VCaP (cell line): ENCODE measurements around the gene DIAPH2.

Source experiments
- H3K27ac ChIP-seq: fragments of 450-650 bp; 2 replicates; pipeline ENCODE4 v1.5.1; 2017
- TF ChIP-seq, protein P1 (sequence below): fragments of 450-650 bp; conservative IDR thresholded peaks from 2 replicates; pipeline ENCODE4 v1.5.1; 2017; ENCODE audit warnings: mild to moderate bottlenecking, moderate library complexity

The DIAPH2 gene

DNA sequence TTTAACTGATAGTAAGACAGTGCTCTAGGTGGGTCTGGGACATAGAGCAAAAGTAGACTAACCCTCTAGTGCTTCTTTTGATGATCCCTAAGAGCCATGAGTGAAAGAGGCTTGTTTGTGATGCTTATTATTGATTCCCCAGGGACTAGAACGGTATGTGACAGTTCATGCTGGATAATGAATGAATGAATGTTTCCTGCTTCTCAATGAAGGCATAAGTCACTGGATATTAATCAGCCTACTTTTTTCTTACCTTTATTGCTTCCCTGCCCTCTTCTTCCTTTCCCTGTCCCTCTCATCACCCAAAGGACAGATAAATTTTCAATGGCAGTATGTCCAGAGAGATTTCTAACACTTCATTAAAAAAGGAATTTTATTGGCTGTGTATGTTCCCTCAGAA lies 685.3 kb downstream of the DIAPH2 start:
- H3K27ac ChIP-seq, result no peak overlapping the region
- TF ChIP-seq, protein P1, sequence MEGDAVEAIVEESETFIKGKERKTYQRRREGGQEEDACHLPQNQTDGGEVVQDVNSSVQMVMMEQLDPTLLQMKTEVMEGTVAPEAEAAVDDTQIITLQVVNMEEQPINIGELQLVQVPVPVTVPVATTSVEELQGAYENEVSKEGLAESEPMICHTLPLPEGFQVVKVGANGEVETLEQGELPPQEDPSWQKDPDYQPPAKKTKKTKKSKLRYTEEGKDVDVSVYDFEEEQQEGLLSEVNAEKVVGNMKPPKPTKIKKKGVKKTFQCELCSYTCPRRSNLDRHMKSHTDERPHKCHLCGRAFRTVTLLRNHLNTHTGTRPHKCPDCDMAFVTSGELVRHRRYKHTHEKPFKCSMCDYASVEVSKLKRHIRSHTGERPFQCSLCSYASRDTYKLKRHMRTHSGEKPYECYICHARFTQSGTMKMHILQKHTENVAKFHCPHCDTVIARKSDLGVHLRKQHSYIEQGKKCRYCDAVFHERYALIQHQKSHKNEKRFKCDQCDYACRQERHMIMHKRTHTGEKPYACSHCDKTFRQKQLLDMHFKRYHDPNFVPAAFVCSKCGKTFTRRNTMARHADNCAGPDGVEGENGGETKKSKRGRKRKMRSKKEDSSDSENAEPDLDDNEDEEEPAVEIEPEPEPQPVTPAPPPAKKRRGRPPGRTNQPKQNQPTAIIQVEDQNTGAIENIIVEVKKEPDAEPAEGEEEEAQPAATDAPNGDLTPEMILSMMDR, result no peak

- TF ChIP-seq, protein P1, result no peak
- H3K27ac ChIP-seq, result no peak overlapping the region
These were observed 687.5 kb downstream of the DIAPH2 start for GRCh38 chrX:97372001-97372766.

DNA sequence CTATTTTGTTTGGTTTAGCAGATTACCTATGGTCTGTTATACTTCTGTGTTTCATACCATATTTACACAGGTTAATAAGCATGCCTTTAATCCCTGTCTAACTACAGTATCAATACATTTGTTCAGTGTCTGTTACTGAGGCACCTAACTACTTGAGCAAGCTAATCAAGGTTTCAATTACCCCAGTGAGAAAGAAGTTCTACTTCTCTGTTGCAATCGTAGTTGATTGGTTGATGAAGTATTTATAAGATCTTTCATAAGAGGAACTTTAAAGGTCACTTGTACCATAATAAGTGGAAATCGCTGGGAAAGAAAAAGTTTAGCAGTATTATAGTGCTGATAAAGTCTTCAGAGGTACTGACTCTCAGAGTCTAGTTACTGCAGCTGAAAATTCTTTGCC lies 689.6 kb downstream of the DIAPH2 start:
- no peak overlapping the region for H3K27ac ChIP-seq
- TF ChIP-seq, protein P1, result no peak

GRCh38 chrX:97380200-97380599 lies 695.6 kb downstream of the DIAPH2 start:
- H3K27ac ChIP-seq, result no peak overlapping the region
- TF ChIP-seq, protein P1, result no peak

DNA sequence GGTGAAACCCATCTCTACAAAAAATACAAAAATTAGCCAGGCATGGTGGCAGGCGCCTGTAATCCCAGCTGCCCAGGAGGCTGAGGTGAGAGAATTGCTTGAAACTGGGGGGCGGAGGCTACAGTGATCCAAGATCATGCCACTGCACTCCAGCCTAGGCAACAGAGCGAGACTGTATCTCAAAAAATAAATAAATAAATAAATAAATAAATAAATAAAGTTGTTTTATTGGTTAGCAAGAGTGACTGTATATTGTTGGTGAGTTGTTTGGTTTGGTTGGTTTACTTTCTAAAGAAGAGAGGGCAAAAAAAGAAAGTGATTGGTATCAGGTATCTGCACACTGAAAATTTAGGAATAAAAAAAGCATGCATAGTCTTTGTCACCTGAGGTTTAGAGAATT lies 700.0 kb downstream of the DIAPH2 start:
- TF ChIP-seq, protein P1, result no peak
- H3K27ac ChIP-seq, result no peak overlapping the region

GRCh38 chrX:97387004-97387403 lies 702.4 kb downstream of the DIAPH2 start:
- no peak overlapping the region for H3K27ac ChIP-seq
- TF ChIP-seq, protein P1, result no peak

DNA sequence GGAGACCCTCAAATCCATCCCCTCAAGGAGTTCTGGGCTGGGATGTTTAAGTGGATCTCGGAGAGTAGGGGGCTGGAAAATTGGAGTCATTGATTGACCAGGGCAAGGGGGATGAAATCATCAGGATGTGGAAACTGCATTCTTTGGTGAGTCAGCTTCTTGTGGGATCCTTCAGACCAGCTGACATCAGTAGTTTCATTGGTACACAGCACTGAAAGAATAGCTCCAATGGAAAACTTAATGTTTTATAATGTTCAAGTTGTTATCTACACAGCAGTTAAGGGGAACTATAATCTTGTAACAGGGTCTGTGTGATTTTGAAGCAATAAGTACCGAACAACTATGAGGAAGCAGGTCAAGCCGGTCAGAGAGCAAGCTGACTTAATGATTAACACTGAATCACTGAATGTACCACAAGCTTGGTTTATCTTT lies 705.1 kb downstream of the DIAPH2 start:
- no peak overlapping the region for H3K27ac ChIP-seq
- TF ChIP-seq, protein P1, result no peak
